ENCODE measurements around the gene TNFRSF12A.
A peak's percentile ranks its signal among the peaks of the same experiment; 100 is the strongest.

The TNFRSF12A gene

GRCh38 chr16:3012828-3013420 is 7.2 kb upstream of the TNFRSF12A start, which contains the start of gene CLDN9:
CLDN9 (plus strand) TSS chr16:3012923; CDS start chr16:3013363, 440 bp downstream.
- DNase-seq = no peak

GRCh38 chr16:3013491-3013951 is 6.6 kb upstream of the TNFRSF12A start:
- DNase-seq = no peak

GRCh38 chr16:3013998-3014690 is 6.0 kb upstream of the TNFRSF12A start:
- DNase-seq = no peak

- DNase-seq = no peak
Measured at GRCh38 chr16:3014971-3015370, 5.2 kb upstream of the TNFRSF12A start.

GRCh38 chr16:3015865-3016521 is 4.2 kb upstream of the TNFRSF12A start:
- no peak for DNase-seq

GRCh38 chr16:3017344-3017743 is 2.8 kb upstream of the TNFRSF12A start:
- no peak for DNase-seq

GRCh38 chr16:3017794-3018506 is 2.2 kb upstream of the TNFRSF12A start, which contains the start of gene CLDN6:
CLDN6 (minus strand) TSS chr16:3018183; CDS start chr16:3016021, 2,162 bp downstream.
- DNase-seq = no peak

- no peak for DNase-seq
Measured at GRCh38 chr16:3019594-3020246, 448 bp upstream of the TNFRSF12A start.

- DNase-seq = peak; percentile 65
Measured at GRCh38 chr16:3020604-3021448, 658 bp downstream of the TNFRSF12A start.

GRCh38 chr16:3021449-3022207 is 1.5 kb downstream of the TNFRSF12A start:
- DNase-seq = peak; percentile 57

GRCh38 chr16:3022208-3022683 is 2.1 kb downstream of the TNFRSF12A start:
- DNase-seq = peak; percentile 76

GRCh38 chr16:3022684-3023414 is 2.7 kb downstream of the TNFRSF12A start:
- DNase-seq = no peak

- no peak for DNase-seq
Measured at GRCh38 chr16:3023415-3023668, 3.2 kb downstream of the TNFRSF12A start.

- peak; percentile 93 for DNase-seq
Measured at GRCh38 chr16:3023669-3024478, 3.7 kb downstream of the TNFRSF12A start, which contains the start of the genes HCFC1R1 and THOC6. HCFC1R1 (minus strand) TSS chr16:3023942; CDS start chr16:3023941, 1 bp downstream. THOC6 (plus strand) TSS chr16:3024035; CDS start chr16:3024327, 292 bp downstream.

- DNase-seq = no peak
Measured at GRCh38 chr16:3025032-3026002, 5.1 kb downstream of the TNFRSF12A start.

GRCh38 chr16:3026003-3026378 is 5.8 kb downstream of the TNFRSF12A start:
- DNase-seq = no peak

- DNase-seq = no peak
Measured at GRCh38 chr16:3026609-3027488, 6.7 kb downstream of the TNFRSF12A start.
